ENCODE data around the gene INTS2. TPM values are rescaled to one million over a fixed set of nuclear protein-coding genes. Genes with fewer than 3 reads are reported as not detected.

The INTS2 gene, protein sequence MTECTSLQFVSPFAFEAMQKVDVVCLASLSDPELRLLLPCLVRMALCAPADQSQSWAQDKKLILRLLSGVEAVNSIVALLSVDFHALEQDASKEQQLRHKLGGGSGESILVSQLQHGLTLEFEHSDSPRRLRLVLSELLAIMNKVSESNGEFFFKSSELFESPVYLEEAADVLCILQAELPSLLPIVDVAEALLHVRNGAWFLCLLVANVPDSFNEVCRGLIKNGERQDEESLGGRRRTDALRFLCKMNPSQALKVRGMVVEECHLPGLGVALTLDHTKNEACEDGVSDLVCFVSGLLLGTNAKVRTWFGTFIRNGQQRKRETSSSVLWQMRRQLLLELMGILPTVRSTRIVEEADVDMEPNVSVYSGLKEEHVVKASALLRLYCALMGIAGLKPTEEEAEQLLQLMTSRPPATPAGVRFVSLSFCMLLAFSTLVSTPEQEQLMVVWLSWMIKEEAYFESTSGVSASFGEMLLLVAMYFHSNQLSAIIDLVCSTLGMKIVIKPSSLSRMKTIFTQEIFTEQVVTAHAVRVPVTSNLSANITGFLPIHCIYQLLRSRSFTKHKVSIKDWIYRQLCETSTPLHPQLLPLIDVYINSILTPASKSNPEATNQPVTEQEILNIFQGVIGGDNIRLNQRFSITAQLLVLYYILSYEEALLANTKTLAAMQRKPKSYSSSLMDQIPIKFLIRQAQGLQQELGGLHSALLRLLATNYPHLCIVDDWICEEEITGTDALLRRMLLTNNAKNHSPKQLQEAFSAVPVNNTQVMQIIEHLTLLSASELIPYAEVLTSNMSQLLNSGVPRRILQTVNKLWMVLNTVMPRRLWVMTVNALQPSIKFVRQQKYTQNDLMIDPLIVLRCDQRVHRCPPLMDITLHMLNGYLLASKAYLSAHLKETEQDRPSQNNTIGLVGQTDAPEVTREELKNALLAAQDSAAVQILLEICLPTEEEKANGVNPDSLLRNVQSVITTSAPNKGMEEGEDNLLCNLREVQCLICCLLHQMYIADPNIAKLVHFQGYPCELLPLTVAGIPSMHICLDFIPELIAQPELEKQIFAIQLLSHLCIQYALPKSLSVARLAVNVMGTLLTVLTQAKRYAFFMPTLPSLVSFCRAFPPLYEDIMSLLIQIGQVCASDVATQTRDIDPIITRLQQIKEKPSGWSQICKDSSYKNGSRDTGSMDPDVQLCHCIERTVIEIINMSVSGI
- total RNA-seq = 10 to 100 TPM in 1 of 4 donors, 1 to 10 TPM in 3; 3.3 to 12.0 (median 6.1) TPM

DNA sequence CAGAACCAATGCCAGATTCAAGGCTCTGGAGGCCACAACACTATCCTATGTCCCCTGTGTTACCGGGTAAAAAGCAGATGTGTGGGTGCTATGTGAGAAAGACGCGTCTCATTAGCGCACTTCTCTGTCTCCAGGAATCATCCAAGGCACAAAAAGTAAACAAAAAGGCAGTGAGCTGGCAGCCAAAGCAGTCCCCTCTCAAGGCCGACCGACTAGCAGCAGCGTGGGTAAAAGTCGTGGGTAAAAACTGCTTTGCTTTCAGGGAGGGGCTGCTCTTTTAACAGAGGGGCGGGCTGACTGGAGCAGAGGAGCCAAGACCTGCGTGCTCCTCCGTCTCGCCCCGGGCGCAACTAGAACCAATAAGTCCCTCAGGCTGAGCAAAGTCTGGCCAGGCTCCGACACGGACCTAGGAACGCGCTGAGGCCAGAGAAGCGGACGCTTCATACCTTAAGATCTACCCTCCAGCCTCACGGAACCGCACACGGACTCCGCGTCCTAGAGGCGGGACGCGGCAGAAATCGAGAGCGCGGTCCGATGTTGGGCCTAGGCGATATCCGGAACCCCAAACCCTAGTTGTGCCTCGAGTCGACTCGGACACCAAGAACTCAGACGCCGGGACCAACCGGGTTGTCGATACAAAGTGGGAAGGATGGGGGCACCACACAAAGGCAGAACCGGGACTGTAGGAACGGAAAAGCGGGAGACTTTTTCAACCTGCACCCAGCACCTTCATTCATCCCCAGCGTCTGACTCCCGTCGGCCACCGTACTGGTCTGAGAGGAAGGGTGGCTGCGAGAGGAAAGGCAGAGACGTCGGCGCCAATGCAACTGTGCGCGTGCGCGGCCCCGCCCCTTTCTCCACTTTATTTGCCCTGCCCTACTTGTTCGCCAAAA, at the start of gene INTS2:
TSS of gene INTS2 (minus strand) at position 775 of the 893 bp plus-strand sequence. CDS start 1,338 bp downstream, outside the sequence.
- DNase-seq (peak; percentile 91 to 94), ATAC-seq (peak; percentile 86 to 89)
- Histone ChIP-seq H3K4me1 (peaks cover 11 to 12% of the 10 kb centered on the region in 2 donors), H3K36me3 (peaks cover 0 to 20% of the 10 kb centered on the region in 2 donors), H3K27me3 (no peaks in the 10 kb centered on the region), H3K4me3 (peak within 1 kb of the TSS; percentile 72 to 78 (median 74)), H3K27ac (peak within 1 kb of the TSS; percentile 80 to 83 (median 82)), H3K9me3 (no peaks in the 10 kb centered on the region)
- intact Hi-C loops (cut with DNase I; ENCODE audit: low total_unique reads) = loop anchor here (1.0 to 10.0 kb wide), 2 partner anchors 139 to 1847 kb away; partner anchors contain the start of genes CCDC47 and DDX42
- TF ChIP-seq, protein P1, sequence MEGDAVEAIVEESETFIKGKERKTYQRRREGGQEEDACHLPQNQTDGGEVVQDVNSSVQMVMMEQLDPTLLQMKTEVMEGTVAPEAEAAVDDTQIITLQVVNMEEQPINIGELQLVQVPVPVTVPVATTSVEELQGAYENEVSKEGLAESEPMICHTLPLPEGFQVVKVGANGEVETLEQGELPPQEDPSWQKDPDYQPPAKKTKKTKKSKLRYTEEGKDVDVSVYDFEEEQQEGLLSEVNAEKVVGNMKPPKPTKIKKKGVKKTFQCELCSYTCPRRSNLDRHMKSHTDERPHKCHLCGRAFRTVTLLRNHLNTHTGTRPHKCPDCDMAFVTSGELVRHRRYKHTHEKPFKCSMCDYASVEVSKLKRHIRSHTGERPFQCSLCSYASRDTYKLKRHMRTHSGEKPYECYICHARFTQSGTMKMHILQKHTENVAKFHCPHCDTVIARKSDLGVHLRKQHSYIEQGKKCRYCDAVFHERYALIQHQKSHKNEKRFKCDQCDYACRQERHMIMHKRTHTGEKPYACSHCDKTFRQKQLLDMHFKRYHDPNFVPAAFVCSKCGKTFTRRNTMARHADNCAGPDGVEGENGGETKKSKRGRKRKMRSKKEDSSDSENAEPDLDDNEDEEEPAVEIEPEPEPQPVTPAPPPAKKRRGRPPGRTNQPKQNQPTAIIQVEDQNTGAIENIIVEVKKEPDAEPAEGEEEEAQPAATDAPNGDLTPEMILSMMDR (IDR thresholded peaks at IDR 0.05 in 4 of 5, conservative IDR thresholded peaks at IDR 0.05 in 1 of 5) = no peak
- TF ChIP-seq POLR2A (IDR thresholded peaks at IDR 0.05) = peak; percentile 72 to 81
- in situ Hi-C loops (cut with MboI; ENCODE audit: low sequenced_read_pairs in 4 of 4) = loop anchor here in 1 of 4 donors (10.0 kb wide), 1 partner anchor 137 kb away; the partner anchor contains the start of gene MED13

DNA sequence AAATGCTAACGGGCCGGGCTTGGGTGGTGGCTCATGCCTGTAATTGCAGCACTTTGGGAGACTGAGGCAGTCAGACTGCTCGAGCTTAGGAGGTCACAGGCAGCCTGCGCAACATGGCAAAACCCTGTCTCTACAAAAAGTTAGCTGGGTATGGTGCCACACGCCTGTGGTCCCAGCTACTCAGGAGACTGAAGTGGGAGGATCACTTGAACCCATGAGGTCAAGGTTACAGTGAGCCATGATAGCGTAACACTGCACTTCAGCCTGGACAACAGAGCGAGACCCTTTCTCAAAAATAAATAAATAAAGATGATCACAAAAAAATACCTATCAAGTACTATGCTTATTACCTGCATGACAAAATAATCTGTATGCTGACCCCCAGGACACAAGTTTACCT, 46.3 kb upstream of the INTS2 start:
- no peaks in the 10 kb centered on the region for H3K4me1 ChIP-seq
- no peak for ATAC-seq
- intact Hi-C loops (cut with DNase I; ENCODE audit: low total_unique reads) = no loop called here
- DNase-seq = no peak
- H3K27me3 ChIP-seq = no peaks in the 10 kb centered on the region
- H3K4me3 ChIP-seq = no peak overlapping the region
- no peak for TF ChIP-seq POLR2A (IDR thresholded peaks at IDR 0.05)
- TF ChIP-seq, protein P1 (IDR thresholded peaks at IDR 0.05 in 4 of 5, conservative IDR thresholded peaks at IDR 0.05 in 1 of 5) = no peak
- in situ Hi-C loops (cut with MboI; ENCODE audit: low sequenced_read_pairs in 4 of 4) = no loop called here
- no peak overlapping the region for H3K27ac ChIP-seq
- peaks cover 0 to 48% of the 10 kb centered on the region in 2 donors for H3K36me3 ChIP-seq
- H3K9me3 ChIP-seq = no peaks in the 10 kb centered on the region

- Histone ChIP-seq H3K27me3 (no peaks in the 10 kb centered on the region), H3K4me3 (no peak overlapping the region), H3K27ac (no peak overlapping the region), H3K36me3 (peaks cover 0 to 65% of the 10 kb centered on the region in 2 donors), H3K9me3 (no peaks in the 10 kb centered on the region), H3K4me1 (no peaks in the 10 kb centered on the region)
- in situ Hi-C loops (cut with MboI; ENCODE audit: low sequenced_read_pairs in 4 of 4) = no loop called here
- intact Hi-C loops (cut with DNase I; ENCODE audit: low total_unique reads) = no loop called here
- no peak for DNase-seq
- no peak for ATAC-seq
- TF ChIP-seq POLR2A (IDR thresholded peaks at IDR 0.05) = no peak
- TF ChIP-seq, protein P1 (IDR thresholded peaks at IDR 0.05 in 4 of 5, conservative IDR thresholded peaks at IDR 0.05 in 1 of 5) = no peak
Observed at GRCh38 chr17:61972311-61972710, 44.5 kb upstream of the INTS2 start.

All from gastrocnemius medialis (tissue), 4 donors.